ENCODE data around the gene LSM14A. TPM values are rescaled to one million over a fixed set of nuclear protein-coding genes. Genes with fewer than 3 reads are reported as not detected.
A peak's percentile ranks its signal among the peaks of the same experiment; 100 is the strongest.

Gene LSM14A
- total RNA-seq, 1 experiment from 2014 or later, result 161 TPM

DNA sequence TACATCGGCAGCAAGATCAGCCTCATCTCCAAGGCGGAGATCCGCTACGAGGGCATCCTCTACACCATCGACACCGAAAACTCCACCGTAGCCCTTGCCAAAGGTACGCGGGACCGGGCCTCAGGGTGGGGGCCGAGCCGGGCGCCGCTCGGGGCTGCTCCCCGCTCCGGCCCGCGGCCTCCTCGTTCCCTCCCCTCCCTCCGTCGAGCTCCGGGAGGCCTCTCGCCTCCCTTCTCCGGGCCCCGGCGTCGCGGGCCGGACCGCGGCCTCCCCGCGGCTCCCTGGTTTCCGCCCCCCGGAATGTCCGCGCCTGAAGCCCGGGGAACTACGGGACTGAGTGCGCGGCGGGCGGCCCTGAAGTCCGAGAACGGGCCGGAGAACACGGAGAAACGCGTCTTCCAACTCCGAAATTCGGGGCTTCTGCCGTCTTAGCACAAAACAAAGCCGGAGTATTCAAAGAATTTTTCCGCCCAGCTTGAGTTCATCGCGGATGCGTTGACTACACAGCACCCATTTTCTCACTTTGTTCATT lies 423 bp downstream of the LSM14A start (continued):
- TF ChIP-seq, protein P1, sequence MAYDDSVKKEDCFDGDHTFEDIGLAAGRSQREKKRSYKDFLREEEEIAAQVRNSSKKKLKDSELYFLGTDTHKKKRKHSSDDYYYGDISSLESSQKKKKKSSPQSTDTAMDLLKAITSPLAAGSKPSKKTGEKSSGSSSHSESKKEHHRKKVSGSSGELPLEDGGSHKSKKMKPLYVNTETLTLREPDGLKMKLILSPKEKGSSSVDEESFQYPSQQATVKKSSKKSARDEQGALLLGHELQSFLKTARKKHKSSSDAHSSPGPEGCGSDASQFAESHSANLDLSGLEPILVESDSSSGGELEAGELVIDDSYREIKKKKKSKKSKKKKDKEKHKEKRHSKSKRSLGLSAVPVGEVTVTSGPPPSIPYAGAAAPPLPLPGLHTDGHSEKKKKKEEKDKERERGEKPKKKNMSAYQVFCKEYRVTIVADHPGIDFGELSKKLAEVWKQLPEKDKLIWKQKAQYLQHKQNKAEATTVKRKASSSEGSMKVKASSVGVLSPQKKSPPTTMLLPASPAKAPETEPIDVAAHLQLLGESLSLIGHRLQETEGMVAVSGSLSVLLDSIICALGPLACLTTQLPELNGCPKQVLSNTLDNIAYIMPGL (CRISPR knock-in tag; IDR thresholded peaks at IDR 0.05), result no peak
- no peak for TF ChIP-seq PRRX2 (CRISPR knock-in tag; IDR thresholded peaks at IDR 0.05)
- no peak for TF ChIP-seq NR1H2 (CRISPR knock-in tag; IDR thresholded peaks at IDR 0.05)
- no peak for TF ChIP-seq IRF2 (CRISPR knock-in tag; IDR thresholded peaks at IDR 0.05; ENCODE audit: borderline replicate concordance, low read depth)
- peak; percentile 60; the same call in 1 of the 2 replicates for TF ChIP-seq ESRRA (CRISPR knock-in tag; IDR thresholded peaks at IDR 0.05; ENCODE audit: borderline replicate concordance)
- no peak for TF ChIP-seq ZNF263 (CRISPR knock-in tag; IDR thresholded peaks at IDR 0.05; ENCODE audit: low read depth)
- TF ChIP-seq KAT7 (CRISPR knock-in tag; IDR thresholded peaks at IDR 0.05; ENCODE audit: borderline replicate concordance), result no peak
- TF ChIP-seq, protein P2, sequence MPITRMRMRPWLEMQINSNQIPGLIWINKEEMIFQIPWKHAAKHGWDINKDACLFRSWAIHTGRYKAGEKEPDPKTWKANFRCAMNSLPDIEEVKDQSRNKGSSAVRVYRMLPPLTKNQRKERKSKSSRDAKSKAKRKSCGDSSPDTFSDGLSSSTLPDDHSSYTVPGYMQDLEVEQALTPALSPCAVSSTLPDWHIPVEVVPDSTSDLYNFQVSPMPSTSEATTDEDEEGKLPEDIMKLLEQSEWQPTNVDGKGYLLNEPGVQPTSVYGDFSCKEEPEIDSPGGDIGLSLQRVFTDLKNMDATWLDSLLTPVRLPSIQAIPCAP (CRISPR knock-in tag; IDR thresholded peaks at IDR 0.05), result no peak
- TF ChIP-seq ZBTB21 (CRISPR knock-in tag; IDR thresholded peaks at IDR 0.05; ENCODE audit: borderline replicate concordance), result 0 out of 2 replicates have a peak, but pooled peaks have one; percentile 10
- TF ChIP-seq, protein P3, sequence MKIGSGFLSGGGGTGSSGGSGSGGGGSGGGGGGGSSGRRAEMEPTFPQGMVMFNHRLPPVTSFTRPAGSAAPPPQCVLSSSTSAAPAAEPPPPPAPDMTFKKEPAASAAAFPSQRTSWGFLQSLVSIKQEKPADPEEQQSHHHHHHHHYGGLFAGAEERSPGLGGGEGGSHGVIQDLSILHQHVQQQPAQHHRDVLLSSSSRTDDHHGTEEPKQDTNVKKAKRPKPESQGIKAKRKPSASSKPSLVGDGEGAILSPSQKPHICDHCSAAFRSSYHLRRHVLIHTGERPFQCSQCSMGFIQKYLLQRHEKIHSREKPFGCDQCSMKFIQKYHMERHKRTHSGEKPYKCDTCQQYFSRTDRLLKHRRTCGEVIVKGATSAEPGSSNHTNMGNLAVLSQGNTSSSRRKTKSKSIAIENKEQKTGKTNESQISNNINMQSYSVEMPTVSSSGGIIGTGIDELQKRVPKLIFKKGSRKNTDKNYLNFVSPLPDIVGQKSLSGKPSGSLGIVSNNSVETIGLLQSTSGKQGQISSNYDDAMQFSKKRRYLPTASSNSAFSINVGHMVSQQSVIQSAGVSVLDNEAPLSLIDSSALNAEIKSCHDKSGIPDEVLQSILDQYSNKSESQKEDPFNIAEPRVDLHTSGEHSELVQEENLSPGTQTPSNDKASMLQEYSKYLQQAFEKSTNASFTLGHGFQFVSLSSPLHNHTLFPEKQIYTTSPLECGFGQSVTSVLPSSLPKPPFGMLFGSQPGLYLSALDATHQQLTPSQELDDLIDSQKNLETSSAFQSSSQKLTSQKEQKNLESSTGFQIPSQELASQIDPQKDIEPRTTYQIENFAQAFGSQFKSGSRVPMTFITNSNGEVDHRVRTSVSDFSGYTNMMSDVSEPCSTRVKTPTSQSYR (CRISPR knock-in tag; IDR thresholded peaks at IDR 0.05), result peak; percentile 14; the same call in 1 of the 2 replicates
- TF ChIP-seq NR3C1 (CRISPR knock-in tag; conservative IDR thresholded peaks at IDR 0.05; ENCODE audit: low read depth), result no peak

DNA sequence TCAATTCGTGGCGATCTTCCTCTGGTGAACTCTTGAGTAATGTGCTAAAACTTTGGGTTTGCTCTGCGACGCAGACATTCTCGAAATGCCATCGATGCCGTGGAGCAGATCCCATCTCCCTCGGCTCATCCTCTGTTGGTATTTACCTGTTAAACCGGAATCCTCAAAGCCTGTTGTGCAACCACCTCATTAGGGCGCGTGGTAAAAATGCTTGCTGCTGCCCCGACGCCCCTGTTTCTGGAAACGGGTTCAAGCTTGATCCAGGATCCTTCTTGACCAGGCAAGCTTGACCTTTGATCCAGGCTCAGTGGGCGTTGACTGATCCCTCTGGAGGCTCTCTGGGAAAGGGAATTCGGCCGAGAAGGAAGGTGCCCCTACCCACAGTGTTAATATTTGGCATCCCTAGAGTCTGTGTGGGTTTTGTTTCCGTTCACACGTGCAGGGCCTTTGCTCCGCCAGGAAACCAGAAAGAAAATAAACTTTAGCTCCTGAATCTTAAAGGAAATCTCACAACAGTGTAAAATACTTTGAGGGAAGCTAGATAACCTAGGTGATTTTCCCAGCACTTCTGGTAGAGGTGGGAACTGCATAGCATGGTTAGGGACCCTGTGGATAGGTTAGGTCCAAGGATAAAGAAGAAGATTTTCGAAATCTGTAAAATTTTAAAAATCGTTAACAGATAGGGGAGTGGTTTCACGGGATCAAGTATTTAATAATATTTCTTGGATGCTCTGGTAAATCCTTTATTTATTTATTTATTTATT lies 1.1 kb downstream of the LSM14A start:
- H3K4me1 Mint-ChIP-seq, result peaks cover 45% of the 10 kb centered on the region
- H3K4me3 Mint-ChIP-seq, result peak overlapping the region; percentile 97
- H3K27me3 Mint-ChIP-seq (ENCODE audit: low read depth), result no peaks in the 10 kb centered on the region
- H3K27ac Mint-ChIP-seq, result peak overlapping the region; percentile 100
- ATAC-seq (peak; percentile 15), DNase-seq (ENCODE audit: low spot score) (peak; percentile 59)
- POLR2A ChIA-PET, result interaction anchor here (0.8 to 1.1 kb wide), 2 partner anchors 8 to 39 kb away, joined by 3 to 4 read pairs; no protein-coding TSS in a partner anchor
- H3K9me3 Mint-ChIP-seq, result no peaks in the 10 kb centered on the region
- peaks cover 11% of the 10 kb centered on the region for H3K36me3 Mint-ChIP-seq
- CTCF ChIA-PET, result interaction anchor here (0.6 to 1.6 kb wide), 3 partner anchors 22 to 395 kb away, joined by 3 to 4 read pairs (median 3); no protein-coding TSS in a partner anchor
- TF ChIP-seq, protein P4, sequence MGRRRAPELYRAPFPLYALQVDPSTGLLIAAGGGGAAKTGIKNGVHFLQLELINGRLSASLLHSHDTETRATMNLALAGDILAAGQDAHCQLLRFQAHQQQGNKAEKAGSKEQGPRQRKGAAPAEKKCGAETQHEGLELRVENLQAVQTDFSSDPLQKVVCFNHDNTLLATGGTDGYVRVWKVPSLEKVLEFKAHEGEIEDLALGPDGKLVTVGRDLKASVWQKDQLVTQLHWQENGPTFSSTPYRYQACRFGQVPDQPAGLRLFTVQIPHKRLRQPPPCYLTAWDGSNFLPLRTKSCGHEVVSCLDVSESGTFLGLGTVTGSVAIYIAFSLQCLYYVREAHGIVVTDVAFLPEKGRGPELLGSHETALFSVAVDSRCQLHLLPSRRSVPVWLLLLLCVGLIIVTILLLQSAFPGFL (CRISPR knock-in tag; IDR thresholded peaks at IDR 0.05; ENCODE audit: borderline replicate concordance), result no peak
- TF ChIP-seq TP53 (CRISPR knock-in tag; IDR thresholded peaks at IDR 0.05) (no peak), ZNF121 (CRISPR knock-in tag; IDR thresholded peaks at IDR 0.05) (no peak), FOXK1 (CRISPR knock-in tag; IDR thresholded peaks at IDR 0.05) (0 out of 2 replicates have a peak, but pooled peaks have one; percentile 11), TEAD1 (CRISPR knock-in tag; IDR thresholded peaks at IDR 0.05) (no peak; the same call in 1 of the 2 replicates), NFYB (CRISPR knock-in tag; conservative IDR thresholded peaks at IDR 0.05; ENCODE audit: low read depth) (no peak), ZNF263 (CRISPR knock-in tag; IDR thresholded peaks at IDR 0.05; ENCODE audit: low read depth) (no peak)
- TF ChIP-seq, protein P5, sequence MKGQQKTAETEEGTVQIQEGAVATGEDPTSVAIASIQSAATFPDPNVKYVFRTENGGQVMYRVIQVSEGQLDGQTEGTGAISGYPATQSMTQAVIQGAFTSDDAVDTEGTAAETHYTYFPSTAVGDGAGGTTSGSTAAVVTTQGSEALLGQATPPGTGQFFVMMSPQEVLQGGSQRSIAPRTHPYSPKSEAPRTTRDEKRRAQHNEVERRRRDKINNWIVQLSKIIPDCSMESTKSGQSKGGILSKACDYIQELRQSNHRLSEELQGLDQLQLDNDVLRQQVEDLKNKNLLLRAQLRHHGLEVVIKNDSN (CRISPR knock-in tag; IDR thresholded peaks at IDR 0.05), result 0 out of 2 replicates have a peak, but pooled peaks have one; percentile 18
- TF ChIP-seq, protein P1 (CRISPR knock-in tag; IDR thresholded peaks at IDR 0.05), result 0 out of 2 replicates have a peak, but pooled peaks have one; percentile 32
- TF ChIP-seq, protein P3 (CRISPR knock-in tag; IDR thresholded peaks at IDR 0.05), result no peak
- TF ChIP-seq, protein P6, sequence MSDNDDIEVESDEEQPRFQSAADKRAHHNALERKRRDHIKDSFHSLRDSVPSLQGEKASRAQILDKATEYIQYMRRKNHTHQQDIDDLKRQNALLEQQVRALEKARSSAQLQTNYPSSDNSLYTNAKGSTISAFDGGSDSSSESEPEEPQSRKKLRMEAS (CRISPR knock-in tag; IDR thresholded peaks at IDR 0.05), result peak; percentile 74
